K562 (cell line): ENCODE data around the gene ATG7. TPM values are rescaled to one million over a fixed set of nuclear protein-coding genes. Genes with fewer than 3 reads are reported as not detected.

ENCODE experiments used
- ATAC-seq: fragments of 200-7000 bp; cut with Tn5 transposase; 3 replicates; pipeline ENCODE4 v1.9.1; 2020; ENCODE audit warnings: moderate library complexity
- BruUV-seq: library from RNA; stranded (reverse); fragments of 400-500 nt; replicated peaks from 2 replicates; lab custom pipeline; 2021; lab: Mats Ljungman, UMichigan
- CTCF ChIA-PET: fragments of 300-600 bp; formaldehyde crosslinking; extraction: SDS; loops from one replicate; lab custom pipeline; 2021; ENCODE audit warnings: low intra/inter-chr PET ratio; lab: Yijun Ruan, JAX
- POLR2A ChIA-PET: fragments of 300-600, 350-650 bp; sonication (Branson Sonifier 250); formaldehyde crosslinking; extraction: SDS; loops from one replicate; lab custom pipeline; 2021; ENCODE audit warnings: antibody characterized with exemption, inconsistent platforms; lab: Yijun Ruan, JAX
- DNase-seq, 4 experiments: peaks; one replicate each; pipeline versions ENCODE4 v3.0.0 to v3.0.0-alpha.2; 2011 to 2018; ENCODE audit warnings: low spot score in 3 of 4, mixed read lengths in 3 of 4; ENCODE audit errors: extremely low read depth in 1 of 4
- FAIRE-seq: peaks from 2 replicates; lab custom pipeline; 2011; peaks lifted over from hg19 to GRCh38; lab: Jason Lieb, UNC
- H2AFZ ChIP-seq: 2 replicates; pipeline ENCODE4 v1.6.0; 2011; ENCODE audit warnings: low read depth, low read length, control low read depth, inconsistent platforms
- H3K27ac ChIP-seq: fragments of 200-600 bp; 3 replicates; pipeline ENCODE4 v1.8.0; 2011; ENCODE audit warnings: low read depth, mild to moderate bottlenecking, control low read depth, inconsistent platforms, low read length, moderate library complexity, mixed read lengths; ENCODE audit errors: extremely low read depth
- H3K27me3 ChIP-seq, 2 experiments: fragments of 300-600 bp in 1 of 2; 2 replicates in 1 of 2; 3 replicates in 1 of 2; pipeline versions ENCODE4 v1.6.0 to v1.8.0; 2011; ENCODE audit warnings: inconsistent platforms in 2 of 2, low read length in 2 of 2, mild to moderate bottlenecking in 1 of 2, mixed read lengths in 1 of 2, moderate library complexity in 1 of 2; ENCODE audit not compliant: control insufficient read depth in 2 of 2, insufficient read depth in 2 of 2
- H3K36me3 ChIP-seq: fragments of 300-600 bp; 3 replicates; pipeline ENCODE4 v1.8.0; 2011; ENCODE audit warnings: mild to moderate bottlenecking, low read length, inconsistent platforms; ENCODE audit not compliant: control insufficient read depth, insufficient read depth
- H3K4me1 ChIP-seq, 2 experiments: fragments of 200-600 bp in 1 of 2; replicated peaks in 1 of 2; 2 replicates in 1 of 2; 3 replicates in 1 of 2; pipeline versions ENCODE4 v1.5.1 to v1.8.0; 2011; ENCODE audit warnings: inconsistent platforms in 2 of 2, low read length in 2 of 2, mild to moderate bottlenecking in 1 of 2, mixed read lengths in 1 of 2, moderate library complexity in 1 of 2; ENCODE audit not compliant: control insufficient read depth in 2 of 2, insufficient read depth in 2 of 2
- H3K4me2 ChIP-seq: 2 replicates; pipeline ENCODE4 v1.6.1; 2011; ENCODE audit warnings: low read length, control low read depth, inconsistent platforms, mixed read lengths; ENCODE audit not compliant: insufficient read depth
- H3K4me3 ChIP-seq: fragments of 200-600 bp; sonication (generic), shearing (Covaris generic); 2 replicates; pipeline ENCODE4 v1.5.1; 2016; ENCODE audit warnings: control low read depth, inconsistent platforms
- H3K79me2 ChIP-seq: fragments of 200-600 bp; 3 replicates; pipeline ENCODE4 v1.8.0; 2011; ENCODE audit warnings: low read length, inconsistent platforms; ENCODE audit not compliant: control insufficient read depth, insufficient read depth
- H3K9ac ChIP-seq, 2 experiments: 2 replicates each; pipeline versions ENCODE4 v1.6.0 to v1.6.1; 2011; ENCODE audit warnings: low read depth in 2 of 2, low read length in 2 of 2, control low read depth in 1 of 2, inconsistent platforms in 1 of 2, mild to moderate bottlenecking in 1 of 2, mixed read lengths in 1 of 2; ENCODE audit not compliant: insufficient read depth in 1 of 2
- H3K9me1 ChIP-seq: one replicate; pipeline ENCODE4 v1.6.0; 2011; ENCODE audit warnings: inconsistent platforms, mild to moderate bottlenecking, low read length, moderate library complexity; ENCODE audit not compliant: control insufficient read depth, insufficient read depth
- H3K9me3 ChIP-seq: replicated peaks from 2 replicates; pipeline ENCODE4 v1.5.1; 2011; ENCODE audit warnings: low read depth, low read length, inconsistent platforms; ENCODE audit not compliant: control insufficient read depth, insufficient read depth
- H4K20me1 ChIP-seq: replicated peaks from 2 replicates; pipeline ENCODE4 v1.6.1; 2011; ENCODE audit warnings: low read length, inconsistent platforms, mixed read lengths; ENCODE audit not compliant: control insufficient read depth, insufficient read depth
- CBX2 ChIP-seq: fragments of 200-600 bp; sonication (generic); IDR thresholded peaks from one replicate; pipeline ENCODE4 v1.6.1; 2012; ENCODE audit warnings: mild to moderate bottlenecking, low read length, inconsistent platforms; ENCODE audit not compliant: insufficient read depth, poor library complexity, severe bottlenecking
- CXXC5 ChIP-seq: fragments of 250-450 bp; sonication (Bioruptor Pico); IDR thresholded peaks from 2 replicates; pipeline ENCODE4 v1.8.0; 2022; ENCODE audit warnings: inconsistent platforms, mild to moderate bottlenecking, moderate library complexity
- FOXA1 ChIP-seq: fragments of 450-650 bp; IDR thresholded peaks from 2 replicates; pipeline ENCODE4 v1.6.1; 2016; ENCODE audit warnings: mild to moderate bottlenecking, borderline replicate concordance
- GTF2F1 ChIP-seq: IDR thresholded peaks from 2 replicates; pipeline ENCODE4 v1.6.1; 2011; ENCODE audit warnings: low read depth, low read length, improper control_type of control experiment
- HEY1 ChIP-seq: fragments of 250-450 bp; sonication (Bioruptor Pico); IDR thresholded peaks from 2 replicates; pipeline ENCODE4 v1.5.0; 2020; ENCODE audit warnings: mild to moderate bottlenecking, moderate library complexity, borderline replicate concordance
- HLTF ChIP-seq: fragments of 450-650 bp; IDR thresholded peaks from 2 replicates; pipeline ENCODE4 v1.6.1; 2016
- HMG20A ChIP-seq: fragments of 450-650 bp; formaldehyde crosslinking; conservative IDR thresholded peaks from 2 replicates; pipeline ENCODE4 v1.4.0; 2020; ENCODE audit warnings: mild to moderate bottlenecking, mixed read lengths
- MCM3 ChIP-seq: fragments of 450-650 bp; IDR thresholded peaks from 2 replicates; pipeline ENCODE4 v1.6.1; 2016
- POLR2H ChIP-seq: IDR thresholded peaks from 2 replicates; pipeline ENCODE4 v1.6.1; 2016; ENCODE audit warnings: missing genetic modification characterization, low read depth, mild to moderate bottlenecking, control low read depth, missing compliant biosample characterization, moderate library complexity
- POU5F1 ChIP-seq: fragments of 150-350 bp; IDR thresholded peaks from 2 replicates; pipeline ENCODE4 v1.6.1; 2014; ENCODE audit warnings: borderline replicate concordance, low read length, low read depth, mild to moderate bottlenecking; ENCODE audit not compliant: partially characterized antibody
- RNF219 ChIP-seq: fragments of 250-450 bp; sonication (Bioruptor Pico); IDR thresholded peaks from 2 replicates; pipeline ENCODE4 v1.5.0; 2022; ENCODE audit warnings: mild to moderate bottlenecking
- RUNX1 ChIP-seq: sonication (generic); IDR thresholded peaks from 2 replicates; pipeline ENCODE4 v1.6.1; 2016; ENCODE audit warnings: antibody characterized with exemption, low read depth
- SIN3A ChIP-seq, 2 experiments: fragments of 150-350 bp in 1 of 2; IDR thresholded peaks; 2 replicates each; pipeline ENCODE4 v1.6.1; 2011 to 2016; ENCODE audit warnings: borderline replicate concordance in 2 of 2, low read depth in 2 of 2, low read length in 2 of 2, mild to moderate bottlenecking in 2 of 2, moderate library complexity in 2 of 2; ENCODE audit not compliant: control insufficient read depth in 1 of 2
- SNIP1 ChIP-seq: fragments of 450-650 bp; IDR thresholded peaks from 2 replicates; pipeline ENCODE4 v1.7.1; 2017; ENCODE audit warnings: low read depth, mild to moderate bottlenecking
- ZNF277 ChIP-seq: fragments of 250-450 bp; sonication (Bioruptor Pico); IDR thresholded peaks from 2 replicates; pipeline ENCODE4 v1.8.0; 2022; ENCODE audit warnings: inconsistent platforms, mild to moderate bottlenecking, moderate library complexity, borderline replicate concordance
- ZNF561 ChIP-seq: fragments of 450-650 bp; formaldehyde crosslinking; conservative IDR thresholded peaks from 2 replicates; pipeline ENCODE4 v1.4.0; 2020; ENCODE audit warnings: mild to moderate bottlenecking, moderate library complexity
- ZNF57 ChIP-seq: fragments of 450-650 bp; formaldehyde crosslinking; IDR thresholded peaks from 2 replicates; pipeline ENCODE4 v1.4.0; 2020; ENCODE audit warnings: mild to moderate bottlenecking, moderate library complexity
- WGBS: fragments of 100-300 bp; shearing (Covaris generic); methylation state at CpG from one replicate; pipeline ENCODE4 v1.1.6; 2016; ENCODE audit warnings: low coverage, mixed read lengths; ENCODE audit not compliant: insufficient coverage; ENCODE audit errors: missing lambda C conversion rate; 5-methylcytosine and 5-hydroxymethylcytosine counted together
- in situ Hi-C: fragments of 300-500 bp; cut with MboI; formaldehyde crosslinking; loops from 4 replicates; pipeline ENCODE4 v1.15.0; 2018; ENCODE audit warnings: inconsistent platforms, mixed read lengths
- intact Hi-C: fragments of 100-400 bp; cut with micrococcal nuclease; formaldehyde crosslinking; loops from 2 replicates; pipeline ENCODE4 v1.14.2; 2022
- polyA plus RNA-seq, 8 experiments: library from polyadenylated mRNA; depleted of rRNA in 4 of 8; stranded (reverse) in 5 of 8; unstranded in 3 of 8; fragments of >200 nt; fragmentation: Nextera tagmentation in 2 of 8; fragmentation: Illumina TruSeq in 1 of 8; extraction: Ambion mirVana in 2 of 8; extraction: Trizol in 1 of 8; gene quantifications; 2 replicates each; pipeline versions ENCODE4 v1.2.1 to v1.2.3, GENCODE V29; 2011 to 2014; ENCODE audit warnings: inconsistent platforms in 1 of 8, missing spikeins in 1 of 8
- total RNA-seq, 7 experiments: library from RNA; depleted of rRNA in 6 of 7; stranded (reverse); fragments of >200 nt in 6 of 7; fragmentation: Illumina TruSeq in 2 of 7; extraction: Trizol in 2 of 7; gene quantifications; 2 replicates each; pipeline versions ENCODE4 v1.2.1 to v1.2.3, GENCODE V29; 2011 to 2021; ENCODE audit warnings: low replicate concordance in 1 of 7

Gene ATG7
- total and polyA plus RNA-seq, 9 of the 15 experiments (the other 6 are each of a cell fraction or from before 2014, with no cell fraction given): 18.3 to 45.3 (median 33.6) TPM

- H3K9me1 ChIP-seq: no peaks in the 10 kb centered on the region
- H3K27ac ChIP-seq: peak overlapping the region; percentile 89
- TSS peak; percentile 92 for BruUV-seq
- DNase-seq: peak; percentile 32 to 81 (median 56)
- H3K9ac ChIP-seq: peak overlapping the region in 1 of 2 experiments; percentile 65; a peak in 2 of 4 replicates
- H3K36me3 ChIP-seq: peaks cover 20% of the 10 kb centered on the region
- peak; percentile 64 for FAIRE-seq
- CTCF ChIA-PET: no interaction called here
- 7% methylated on average over 7 of the region's 7 CpGs for WGBS
- no peaks in the 10 kb centered on the region for H3K9me3 ChIP-seq
- peak overlapping the region; percentile 40 for H3K4me2 ChIP-seq
- no peaks in the 10 kb centered on the region for H3K27me3 ChIP-seq
- ATAC-seq: peak; percentile 83
- POLR2A ChIA-PET: interaction anchor here (0.6 to 5.8 kb wide), 7 partner anchors 10 to 83 kb away, joined by 3 to 49 read pairs (median 4); partner anchors contain the start of gene ATG7
- H3K4me1 ChIP-seq: peaks cover 17 to 55% of the 10 kb centered on the region in 2 experiments
- H4K20me1 ChIP-seq: no peaks in the 10 kb centered on the region
- intact Hi-C loops: no loop called here
- in situ Hi-C loops: no loop called here
- H3K4me3 ChIP-seq: no peak overlapping the region
- peak overlapping the region; percentile 29 for H2AFZ ChIP-seq
- H3K79me2 ChIP-seq: peaks cover 38% of the 10 kb centered on the region
- no peak for TF ChIP-seq ZNF277 (CRISPR knock-in tag)
- TF ChIP-seq POU5F1: no peak
- TF ChIP-seq HLTF: no peak
- no peak for TF ChIP-seq RNF219 (CRISPR knock-in tag)
- TF ChIP-seq POLR2H: peak; percentile 74
- TF ChIP-seq HEY1: 0 out of 2 replicates have a peak, but pooled peaks have one; percentile 62
- TF ChIP-seq SIN3A (IDR thresholded peaks at IDR 0.05; ENCODE audit: borderline replicate concordance in 2 of 2, control insufficient read depth in 1 of 2, low read depth in 2 of 2, low read length in 2 of 2): no peak
- no peak for TF ChIP-seq RUNX1
- no peak for TF ChIP-seq HMG20A (CRISPR knock-in tag)
- TF ChIP-seq ZNF57: no peak
- TF ChIP-seq MCM3: no peak
- TF ChIP-seq CBX2: no peak
- no peak for TF ChIP-seq ZNF561
- TF ChIP-seq CXXC5: no peak
- no peak for TF ChIP-seq SNIP1
- TF ChIP-seq GTF2F1: no peak
- TF ChIP-seq FOXA1: no peak
Measured at GRCh38 chr3:11288786-11289637, 16.8 kb downstream of the ATG7 start.
